Esophagus muscularis mucosa (tissue), 4 donors: ENCODE results near the gene LAD1.

Experiments used
- CTCF ChIP-seq, 3 experiments: fragments of 200-600 bp in 2 of 3; fragments of 450-650 bp in 1 of 3; sonication (generic) in 2 of 3; IDR thresholded peaks; one replicate each; pipeline ENCODE4 v1.5.1; 2017 to 2019; ENCODE audit warnings: antibody characterized with exemption in 3 of 3, mild to moderate bottlenecking in 2 of 3, moderate library complexity in 1 of 3
- EP300 ChIP-seq: sonication (generic); formaldehyde crosslinking; IDR thresholded peaks from one replicate; pipeline ENCODE4 v1.6.1; 2017; ENCODE audit warnings: antibody characterized with exemption
- POLR2A ChIP-seq: fragments of 450-650 bp; IDR thresholded peaks from one replicate; pipeline ENCODE4 v1.6.1; 2017; ENCODE audit warnings: antibody characterized with exemption, moderate library complexity, mild to moderate bottlenecking, low read depth

GRCh38 chr1:201350361-201350725 lies 48.8 kb downstream of the LAD1 start:
- TF ChIP-seq CTCF (IDR thresholded peaks at IDR 0.05) (no peak), EP300 (no peak), POLR2A (no peak)
